ENCODE results near the gene VPS13A. TPM values are rescaled to one million over a fixed set of nuclear protein-coding genes. Genes with fewer than 3 reads are reported as not detected.

VPS13A gene
- total and polyA plus RNA-seq, 9 of the 15 experiments (the other 6 are each of a cell fraction or from before 2014, with no cell fraction given), result 5.6 to 29.9 (median 14.7) TPM

- no peaks in the 10 kb centered on the region for H3K36me3 ChIP-seq (ENCODE audit: control insufficient read depth, insufficient read depth, low read length)
- no peak for DNase-seq (ENCODE audit: extremely low read depth in 1 of 4, low spot score in 3 of 4)
- no peak overlapping the region for H3K4me2 ChIP-seq (ENCODE audit: insufficient read depth, low read length)
- POLR2A ChIA-PET, result no interaction called here
- no peak overlapping the region for H3K27ac ChIP-seq (ENCODE audit: extremely low read depth, low read depth, low read length)
- H3K4me1 ChIP-seq (replicated peaks in 1 of 2; ENCODE audit: control insufficient read depth in 2 of 2, insufficient read depth in 2 of 2, low read length in 2 of 2), result no peaks in the 10 kb centered on the region
- no peaks in the 10 kb centered on the region for H3K9me3 ChIP-seq (replicated peaks; ENCODE audit: control insufficient read depth, insufficient read depth, low read depth, low read length)
- no TSS peak for BruUV-seq (replicated peaks)
- H4K20me1 ChIP-seq (replicated peaks; ENCODE audit: control insufficient read depth, insufficient read depth, low read length), result no peaks in the 10 kb centered on the region
- no peak overlapping the region for H2AFZ ChIP-seq (ENCODE audit: low read depth, low read length)
- no peaks in the 10 kb centered on the region for H3K27me3 ChIP-seq (ENCODE audit: control insufficient read depth in 2 of 2, insufficient read depth in 2 of 2, low read length in 2 of 2)
- CTCF ChIA-PET (ENCODE audit: low intra/inter-chr PET ratio), result no interaction called here
- WGBS (ENCODE audit: insufficient coverage, low coverage, missing lambda C conversion rate), result 73% methylated on average over 8 of the region's 10 CpGs
- in situ Hi-C loops (cut with MboI) (no loop called here), intact Hi-C loops (cut with micrococcal nuclease) (no loop called here)
- ATAC-seq, result no peak
- no peak overlapping the region for H3K9ac ChIP-seq (ENCODE audit: insufficient read depth in 1 of 2, low read depth in 2 of 2, low read length in 2 of 2)
- no peaks in the 10 kb centered on the region for H3K79me2 ChIP-seq (ENCODE audit: control insufficient read depth, insufficient read depth, low read length)
- FAIRE-seq, result no peak
- H3K4me3 ChIP-seq, result no peak overlapping the region
- no peaks in the 10 kb centered on the region for H3K9me1 ChIP-seq (ENCODE audit: control insufficient read depth, insufficient read depth, low read length)
- TF ChIP-seq ZNF57 (CRISPR knock-in tag; IDR thresholded peaks at IDR 0.05) (no peak), ZNF24 (IDR thresholded peaks at IDR 0.05) (no peak), GTF2A2 (tag; IDR thresholded peaks at IDR 0.05) (no peak), ZNF121 (CRISPR knock-in tag; conservative IDR thresholded peaks at IDR 0.05) (no peak), HES1 (IDR thresholded peaks at IDR 0.05; ENCODE audit: low read depth) (no peak), AFF4 (CRISPR knock-in tag; IDR thresholded peaks at IDR 0.05) (no peak), ZNF23 (CRISPR knock-in tag; IDR thresholded peaks at IDR 0.05) (no peak), BCLAF1 (IDR thresholded peaks at IDR 0.05; ENCODE audit: borderline replicate concordance in 1 of 2, control insufficient read depth in 1 of 2, low read depth in 2 of 2, low read length in 1 of 2) (no peak), ARNT (IDR thresholded peaks at IDR 0.05) (no peak), NFIC (IDR thresholded peaks at IDR 0.05) (no peak), RB1 (IDR thresholded peaks at IDR 0.05; ENCODE audit: low read depth) (no peak), SRSF9 (IDR thresholded peaks at IDR 0.05; ENCODE audit: borderline replicate concordance, low read depth, low read length) (no peak), NFXL1 (CRISPR knock-in tag; IDR thresholded peaks at IDR 0.05) (no peak), ZNF263 (CRISPR knock-in tag; IDR thresholded peaks at IDR 0.05; ENCODE audit: borderline replicate concordance) (no peak), KLF1 (tag; IDR thresholded peaks at IDR 0.05) (no peak), HDAC8 (tag; IDR thresholded peaks at IDR 0.05) (no peak)
Measured at GRCh38 chr9:77421506-77422265, 244.4 kb downstream of the VPS13A start.

All from K562 (cell line).